ENCODE data around the gene SPTBN5.

DNA sequence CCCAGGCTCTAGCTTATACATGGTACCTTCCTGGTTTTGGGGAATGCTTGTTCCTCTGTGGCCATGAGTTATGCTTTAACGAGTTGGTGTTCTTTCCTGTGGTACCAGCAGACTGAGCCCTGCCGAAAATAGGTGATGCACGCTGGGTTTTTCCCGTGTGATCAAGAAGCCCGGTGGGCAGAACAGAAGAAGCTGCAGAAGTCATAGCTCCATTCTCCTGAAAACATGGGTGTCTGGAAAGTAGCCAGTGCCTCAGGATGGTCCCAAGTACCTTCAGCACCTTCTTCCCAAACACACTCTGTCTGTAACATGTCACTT is 94.4 kb downstream of the SPTBN5 start:
- no peak for TF ChIP-seq CTCF (IDR thresholded peaks at IDR 0.05)
- no peak for TF ChIP-seq ZFX (IDR thresholded peaks at IDR 0.05; ENCODE audit: borderline replicate concordance)
